ENCODE measurements around the gene ADGRD2.

Gene ADGRD2

GRCh38 chr9:124479947-124480620 lies 29.8 kb downstream of the ADGRD2 start:
- no peak for DNase-seq

GRCh38 chr9:124480621-124480981 lies 30.4 kb downstream of the ADGRD2 start:
- DNase-seq = peak; percentile 12

GRCh38 chr9:124481115-124481514 lies 30.9 kb downstream of the ADGRD2 start:
- DNase-seq = no peak

- no peak for DNase-seq
These were observed 32.3 kb downstream of the ADGRD2 start for GRCh38 chr9:124482431-124483031.

- no peak for DNase-seq
These were observed 33.2 kb downstream of the ADGRD2 start for GRCh38 chr9:124483481-124483880.

- DNase-seq = no peak
These were observed 35.0 kb downstream of the ADGRD2 start for GRCh38 chr9:124485201-124485600.

GRCh38 chr9:124485936-124486335 lies 35.7 kb downstream of the ADGRD2 start:
- DNase-seq = no peak

GRCh38 chr9:124486778-124487259 lies 36.6 kb downstream of the ADGRD2 start:
- DNase-seq = no peak

GRCh38 chr9:124487260-124488182 lies 37.3 kb downstream of the ADGRD2 start:
- DNase-seq = peak; percentile 56

GRCh38 chr9:124488641-124489210 lies 38.5 kb downstream of the ADGRD2 start:
- DNase-seq = no peak

- no peak for DNase-seq
These were observed 39.0 kb downstream of the ADGRD2 start for GRCh38 chr9:124489222-124489621.

GRCh38 chr9:124490004-124490403 lies 39.8 kb downstream of the ADGRD2 start:
- DNase-seq = no peak

GRCh38 chr9:124491049-124491975 lies 41.1 kb downstream of the ADGRD2 start:
- no peak for DNase-seq

GRCh38 chr9:124492818-124493217 lies 42.6 kb downstream of the ADGRD2 start:
- DNase-seq = no peak

GRCh38 chr9:124493218-124493617 lies 43.0 kb downstream of the ADGRD2 start:
- no peak for DNase-seq

GRCh38 chr9:124493794-124494479 lies 43.7 kb downstream of the ADGRD2 start:
- no peak for DNase-seq

GRCh38 chr9:124495126-124496074 lies 45.1 kb downstream of the ADGRD2 start:
- no peak for DNase-seq

GRCh38 chr9:124496075-124496449 lies 45.8 kb downstream of the ADGRD2 start:
- no peak for DNase-seq

- DNase-seq = no peak
These were observed 46.2 kb downstream of the ADGRD2 start for GRCh38 chr9:124496463-124496862.

- DNase-seq = no peak
These were observed 47.2 kb downstream of the ADGRD2 start for GRCh38 chr9:124497441-124497840.

All from NCI-H748 treated with DMSO at 0.1 percent for 48 hours (cell line).